GM21786 (cell line): Measurements from ENCODE around the gene MOB2.

Experiments used
- ATAC-seq: cut with Tn5 transposase; IDR thresholded peaks from one replicate; pipeline ENCODE4 v1.9.1; 2021; ENCODE audit not compliant: unreplicated experiment

MOB2 gene

DNA sequence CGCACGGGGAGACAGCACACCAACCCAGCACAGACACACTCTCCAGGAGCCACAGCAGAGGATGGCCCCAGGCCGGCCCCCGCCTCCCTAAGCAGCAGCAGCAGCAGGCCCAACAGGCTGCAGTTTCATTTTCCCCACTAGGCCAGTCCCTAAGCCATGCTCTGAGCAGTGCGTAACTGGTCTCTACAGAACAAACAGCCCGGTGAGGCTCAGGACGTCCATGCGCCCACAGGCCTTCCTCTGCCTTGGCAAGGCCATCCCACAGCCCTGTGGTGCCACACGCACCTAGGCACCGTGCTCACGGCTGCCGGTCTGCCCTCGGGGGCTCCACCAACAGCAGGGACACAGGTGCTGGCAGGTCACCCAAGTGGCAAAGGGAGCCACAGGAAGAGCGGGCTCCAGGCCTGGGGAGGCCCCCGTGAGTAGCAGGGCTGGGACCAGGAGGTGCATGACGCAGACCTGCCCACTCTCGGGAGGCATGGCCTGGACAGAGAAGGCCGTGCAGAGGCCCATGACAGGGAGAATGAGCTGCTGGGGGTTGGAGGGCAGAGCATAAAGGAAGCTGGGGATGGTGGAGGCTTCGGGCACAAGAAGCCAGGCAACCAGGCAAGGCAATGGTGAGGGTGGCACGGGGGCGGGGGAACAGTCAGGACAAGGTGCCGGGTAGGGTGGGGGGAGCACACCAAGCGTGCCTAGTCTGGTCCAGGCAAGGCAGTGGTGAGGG lies 1.4 kb upstream of the MOB2 start:
- ATAC-seq, result no peak

DNA sequence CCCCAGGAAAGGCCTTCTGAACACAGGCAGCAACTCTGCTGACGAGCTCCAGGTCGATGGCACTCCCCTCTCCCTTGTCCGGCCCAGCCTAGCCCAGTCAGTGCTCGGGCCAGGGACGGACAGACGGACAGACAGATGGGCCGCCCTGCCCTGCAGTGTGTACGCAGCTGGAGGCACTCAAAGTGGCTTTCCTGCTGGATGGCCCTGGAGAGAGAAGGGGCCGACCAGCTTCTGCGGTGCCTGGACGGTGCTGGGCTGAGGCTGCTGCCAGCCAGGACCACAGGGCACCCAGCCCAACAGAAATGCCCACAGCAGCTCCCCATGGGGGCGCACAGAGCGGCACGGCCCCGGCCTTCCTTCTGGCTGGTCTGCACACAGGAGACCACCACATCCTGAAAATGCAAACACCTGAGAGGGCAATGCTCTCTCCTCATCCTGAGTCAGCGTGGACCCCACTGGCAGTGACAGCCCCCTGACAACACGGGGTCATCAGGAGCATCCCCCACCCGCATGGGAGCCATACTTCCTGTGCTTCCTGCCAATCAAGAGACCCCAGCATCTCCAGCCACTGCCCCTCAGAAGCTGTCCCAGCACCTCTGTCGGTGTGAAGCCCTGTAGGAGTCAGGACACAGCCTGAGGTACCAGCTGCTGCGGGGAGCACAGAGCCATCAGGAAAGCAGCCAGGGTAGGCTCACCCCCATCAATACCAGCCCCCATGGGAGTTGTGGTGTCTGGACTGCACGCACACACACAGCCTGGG lies 692 bp upstream of the MOB2 start:
- ATAC-seq, result no peak

DNA sequence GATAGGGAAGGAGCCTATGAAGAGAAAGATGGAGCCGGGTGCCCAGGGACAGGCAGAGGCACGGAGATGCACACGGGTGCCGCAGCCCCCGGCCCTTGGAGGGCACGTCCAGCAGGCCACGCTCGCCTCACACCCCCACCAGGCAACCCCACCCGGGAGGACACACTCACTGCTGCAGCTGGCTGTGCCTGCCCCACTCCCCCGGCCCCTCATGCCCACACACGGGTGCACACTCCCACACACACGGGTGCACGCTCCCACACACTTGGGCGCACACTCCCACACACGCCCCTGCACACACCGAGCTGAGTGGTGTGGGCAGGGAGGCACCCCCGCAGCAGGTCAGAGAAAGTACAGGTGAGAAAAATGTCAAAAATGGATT lies 1.1 kb downstream of the MOB2 start:
- ATAC-seq, result no peak

DNA sequence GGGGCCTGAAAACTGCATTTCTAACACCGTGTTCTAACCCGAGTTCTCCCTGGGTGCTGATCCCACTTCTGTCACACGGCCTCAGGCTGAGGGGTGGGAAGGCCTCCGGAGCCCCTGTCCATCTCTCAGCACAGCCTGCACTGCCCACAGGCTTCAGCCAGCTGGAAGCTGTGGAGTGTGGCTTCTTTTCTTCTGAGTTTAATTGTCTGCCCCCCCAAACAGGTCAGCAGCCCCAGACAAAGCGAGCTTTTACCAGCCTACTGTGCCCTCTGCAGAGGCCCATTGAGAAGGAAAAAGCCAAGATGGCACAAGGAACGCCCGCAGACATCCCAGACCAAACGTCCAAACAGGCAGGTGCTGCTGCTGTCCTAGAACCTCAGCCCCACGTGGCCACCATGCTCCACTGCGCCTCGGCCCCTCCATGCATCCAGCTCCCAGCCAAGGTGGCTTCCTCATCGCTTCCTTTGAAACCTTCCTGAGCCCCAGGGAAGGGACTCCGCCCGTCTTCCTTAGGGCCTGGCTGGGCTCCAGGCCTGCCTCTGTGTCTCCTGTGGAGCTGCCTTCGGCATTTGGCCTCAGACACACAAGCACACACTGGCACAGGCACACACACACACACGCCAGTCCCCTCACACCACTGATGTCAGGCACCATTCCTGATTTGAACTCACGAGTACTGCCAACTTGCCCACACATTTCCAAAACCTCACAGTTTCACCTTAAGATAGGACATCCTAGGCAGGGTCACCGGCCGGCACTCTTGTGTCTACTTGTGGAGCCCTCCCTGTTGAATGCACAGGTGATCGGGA lies 1.7 kb downstream of the MOB2 start:
- no peak for ATAC-seq

DNA sequence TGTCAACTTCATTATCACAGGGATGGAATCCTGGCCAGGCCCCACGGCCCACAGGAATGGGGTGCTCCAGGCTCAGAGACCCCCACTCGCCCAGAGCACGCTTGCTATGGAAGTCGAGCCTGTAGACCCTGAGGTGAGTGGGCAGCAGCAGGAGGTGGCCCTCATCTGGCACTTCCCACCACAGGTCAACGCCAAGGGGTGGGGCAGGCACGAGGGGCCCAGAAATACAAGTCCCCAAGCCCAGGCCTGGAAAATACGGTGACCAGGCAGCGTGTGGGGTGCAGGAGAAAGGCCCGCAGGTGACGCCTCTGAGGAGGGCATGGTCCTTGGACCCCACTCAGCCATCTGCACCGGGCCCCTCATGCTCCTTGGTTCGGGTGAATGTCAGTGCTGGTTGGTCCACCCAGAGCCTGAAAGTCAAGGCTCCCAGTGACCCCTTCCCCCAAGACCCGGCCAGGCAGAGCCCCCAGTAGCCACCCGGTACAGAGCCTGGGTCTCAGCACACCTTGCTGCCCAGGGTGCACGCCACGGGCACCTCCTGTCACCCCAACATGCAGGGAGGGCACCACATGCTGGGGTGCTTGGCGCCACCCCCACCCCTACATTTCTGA lies 2.4 kb downstream of the MOB2 start:
- ATAC-seq, result no peak

DNA sequence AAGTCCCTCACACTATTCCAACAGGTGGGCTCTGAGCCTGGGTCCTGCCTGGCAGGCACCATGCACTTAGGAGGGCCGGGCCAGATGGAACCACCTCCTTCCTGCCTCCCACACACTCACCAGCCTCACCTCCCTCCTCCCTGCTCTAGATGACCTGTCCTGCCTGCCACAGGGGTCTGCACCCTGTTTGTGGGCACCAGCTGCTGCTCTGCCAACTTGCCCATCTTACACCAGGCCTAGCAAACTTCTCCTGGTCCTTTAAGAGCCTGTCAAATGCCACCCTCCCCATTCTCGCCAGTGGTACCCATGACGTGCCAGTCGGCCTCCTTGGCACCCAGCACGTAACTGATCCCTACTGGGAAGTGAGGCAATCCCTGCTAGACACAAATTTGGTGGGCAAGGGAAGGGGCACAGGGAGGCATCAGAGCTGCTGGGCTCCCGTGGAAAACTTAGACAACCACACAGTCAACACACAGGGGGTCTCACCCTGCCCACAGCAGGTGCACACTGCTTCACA lies 3.1 kb downstream of the MOB2 start:
- no peak for ATAC-seq

DNA sequence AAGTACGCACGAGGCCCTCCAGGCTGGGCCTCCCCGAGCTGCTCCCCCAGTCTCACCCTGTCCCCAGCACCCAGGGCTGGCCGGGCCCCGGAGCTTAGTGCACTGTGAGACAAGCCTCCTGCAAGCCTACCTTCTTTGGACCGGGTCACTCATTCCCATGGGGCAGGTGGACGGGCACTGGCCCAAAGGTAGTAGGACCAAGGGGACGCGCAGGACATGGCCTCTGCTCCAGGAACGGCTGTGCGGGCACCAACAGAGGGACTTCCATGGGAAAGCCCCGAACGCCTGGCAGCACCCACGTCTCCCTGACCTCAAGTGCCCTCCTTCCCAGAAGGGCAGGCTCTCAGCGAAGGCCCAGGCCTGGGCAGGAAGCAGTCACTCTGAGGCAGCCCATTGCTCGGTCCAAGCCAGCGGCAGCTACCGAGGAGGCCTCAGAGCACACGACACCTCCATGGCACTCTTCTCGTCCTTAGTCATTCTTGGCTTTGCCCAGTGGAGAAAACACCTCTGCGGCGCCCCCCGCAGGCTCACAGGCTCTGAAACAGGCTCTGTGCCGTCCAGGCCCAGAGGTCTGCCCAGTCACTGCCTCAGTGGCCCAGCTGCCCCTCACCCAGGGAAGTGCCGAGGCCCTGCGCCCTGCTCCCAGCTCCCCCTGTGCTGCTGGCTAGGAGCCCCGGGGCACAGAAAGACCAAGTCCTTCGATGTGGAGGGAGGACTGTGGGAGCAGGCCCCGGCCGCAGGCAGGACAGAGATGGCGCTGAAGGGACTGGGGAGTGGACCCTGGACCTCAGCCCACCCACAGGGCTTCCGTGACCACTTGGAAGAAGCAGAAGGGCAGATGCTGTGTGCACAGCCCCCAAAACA lies 3.8 kb downstream of the MOB2 start:
- no peak for ATAC-seq

DNA sequence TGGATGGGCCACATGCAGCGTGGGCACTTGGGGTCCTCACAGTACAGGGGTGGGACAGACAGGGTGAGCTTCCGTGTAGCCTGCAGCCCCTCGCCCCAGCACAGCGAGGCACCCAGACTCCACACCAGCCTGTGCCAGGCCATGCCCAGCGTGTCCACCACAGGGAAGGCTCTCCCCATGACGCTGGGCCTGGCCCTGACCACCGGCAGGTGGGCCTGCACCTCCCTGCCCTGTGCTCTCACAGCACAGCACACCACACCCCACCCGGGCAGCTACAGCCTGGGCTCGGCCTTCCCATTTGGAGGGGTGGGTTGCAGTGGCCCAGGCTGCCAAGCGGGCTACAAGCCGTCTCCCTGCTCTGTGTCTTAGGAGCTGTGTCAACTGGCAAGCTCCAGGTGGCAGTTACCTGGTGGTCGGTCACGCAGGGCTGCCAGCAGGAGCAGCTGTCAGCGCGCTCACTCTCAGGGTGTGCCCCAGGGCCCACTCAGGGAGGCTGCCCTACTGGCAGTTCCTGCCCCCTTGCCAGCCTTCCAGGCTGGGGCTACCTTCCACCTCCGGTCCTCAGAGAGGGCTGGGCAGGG lies 4.6 kb downstream of the MOB2 start:
- no peak for ATAC-seq

DNA sequence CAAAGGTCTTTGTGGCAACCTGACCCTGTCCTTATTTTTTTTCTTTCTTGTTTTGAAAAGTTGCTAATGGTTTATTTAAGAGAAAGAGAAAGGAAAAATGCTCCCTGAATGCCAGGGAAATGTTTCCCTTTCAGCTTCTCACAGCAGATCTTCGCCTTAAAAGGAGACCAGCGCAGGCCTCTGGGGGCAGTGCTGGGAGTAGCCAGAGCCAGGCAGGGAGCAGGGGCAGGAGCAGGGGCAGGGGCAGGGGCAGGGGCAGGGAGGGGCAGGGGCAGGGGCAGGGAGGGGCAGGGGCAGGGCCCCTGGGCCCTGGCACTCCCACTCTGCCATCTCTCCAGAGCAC lies 5.1 kb downstream of the MOB2 start:
- no peak for ATAC-seq

DNA sequence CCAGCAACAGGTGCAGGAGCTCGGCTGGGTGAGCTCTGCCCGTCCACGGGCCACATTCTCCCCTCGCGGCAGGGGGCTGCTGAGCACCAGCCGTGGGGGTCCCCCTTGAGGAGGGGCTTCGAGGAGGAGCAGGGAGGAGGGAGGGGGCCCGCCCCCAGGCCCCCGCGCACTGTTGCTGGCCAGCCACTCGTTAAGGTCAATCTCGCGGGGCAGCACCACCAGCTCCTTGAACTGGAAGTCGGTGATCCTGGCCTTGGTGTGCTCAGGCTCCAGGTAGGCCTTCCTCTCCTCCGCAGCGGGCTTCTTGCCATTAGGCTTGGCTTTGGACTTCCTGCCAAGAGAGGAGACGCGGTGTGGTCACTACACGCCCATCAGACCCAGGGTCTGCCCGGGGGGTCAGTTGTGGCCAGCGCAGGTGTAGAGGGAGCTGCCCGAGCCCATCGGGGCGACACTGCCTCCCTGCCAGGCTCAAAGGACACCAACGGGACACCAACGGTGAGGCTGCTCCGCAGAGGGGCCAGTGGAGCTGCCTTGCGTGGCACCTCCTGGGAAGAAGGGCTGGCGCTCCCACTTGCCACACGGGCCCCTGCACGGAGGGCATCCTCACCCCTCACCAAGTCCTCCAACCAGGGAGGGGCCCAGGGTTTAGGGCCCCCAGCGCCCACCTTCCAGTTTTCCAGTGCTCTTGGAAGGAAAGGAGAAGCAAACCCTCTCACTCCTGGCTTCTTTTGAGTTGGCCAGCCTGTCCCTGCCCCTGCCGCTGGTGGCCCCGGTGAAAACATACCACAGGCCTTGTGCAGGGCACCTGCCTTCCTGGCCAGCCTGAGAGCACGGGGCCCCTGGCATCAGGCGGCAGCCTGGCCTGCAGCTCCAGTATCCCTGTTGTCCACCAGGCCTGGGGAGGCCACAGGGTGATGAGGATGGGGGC lies 5.8 kb downstream of the MOB2 start:
- ATAC-seq, result no peak

DNA sequence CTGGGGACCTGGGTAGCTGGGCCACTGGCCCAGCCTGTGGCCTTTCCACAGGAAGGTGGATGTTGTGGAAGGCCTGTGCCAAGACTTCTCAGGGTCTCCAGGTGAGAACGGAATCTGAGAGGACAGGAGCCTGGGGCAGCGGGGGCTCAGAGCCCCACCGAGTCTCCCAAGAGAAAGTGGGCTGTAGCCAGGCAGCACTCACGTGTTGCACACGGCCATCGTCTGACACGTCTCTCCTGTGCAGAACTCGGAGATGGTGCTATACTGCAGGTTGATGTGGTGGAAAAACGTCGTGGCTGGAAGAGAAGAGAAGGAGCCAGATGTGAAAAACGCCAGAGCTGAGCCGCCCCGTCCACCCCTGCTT lies 6.4 kb downstream of the MOB2 start:
- no peak for ATAC-seq

DNA sequence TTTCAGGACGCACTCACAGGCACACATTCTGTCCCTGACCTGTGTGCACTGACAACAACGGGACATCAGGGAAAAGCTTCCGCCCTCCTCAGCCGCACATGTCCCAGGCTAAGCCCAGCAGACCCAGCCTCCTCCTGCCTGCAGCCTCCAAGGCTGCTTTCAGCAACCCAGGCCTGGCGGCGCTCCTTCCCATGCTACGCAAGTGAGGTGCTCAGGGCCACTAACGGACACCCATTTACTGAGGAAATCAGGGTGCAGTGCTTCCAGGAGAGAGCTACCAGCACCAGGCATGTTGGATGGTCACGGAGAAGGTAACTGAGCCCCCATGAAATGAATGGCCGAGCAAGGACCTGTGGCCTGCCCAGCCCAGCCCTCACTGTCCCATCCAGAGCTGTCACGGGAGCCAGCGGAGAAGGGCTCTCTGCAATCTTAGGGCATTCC lies 6.9 kb downstream of the MOB2 start:
- ATAC-seq, result no peak

DNA sequence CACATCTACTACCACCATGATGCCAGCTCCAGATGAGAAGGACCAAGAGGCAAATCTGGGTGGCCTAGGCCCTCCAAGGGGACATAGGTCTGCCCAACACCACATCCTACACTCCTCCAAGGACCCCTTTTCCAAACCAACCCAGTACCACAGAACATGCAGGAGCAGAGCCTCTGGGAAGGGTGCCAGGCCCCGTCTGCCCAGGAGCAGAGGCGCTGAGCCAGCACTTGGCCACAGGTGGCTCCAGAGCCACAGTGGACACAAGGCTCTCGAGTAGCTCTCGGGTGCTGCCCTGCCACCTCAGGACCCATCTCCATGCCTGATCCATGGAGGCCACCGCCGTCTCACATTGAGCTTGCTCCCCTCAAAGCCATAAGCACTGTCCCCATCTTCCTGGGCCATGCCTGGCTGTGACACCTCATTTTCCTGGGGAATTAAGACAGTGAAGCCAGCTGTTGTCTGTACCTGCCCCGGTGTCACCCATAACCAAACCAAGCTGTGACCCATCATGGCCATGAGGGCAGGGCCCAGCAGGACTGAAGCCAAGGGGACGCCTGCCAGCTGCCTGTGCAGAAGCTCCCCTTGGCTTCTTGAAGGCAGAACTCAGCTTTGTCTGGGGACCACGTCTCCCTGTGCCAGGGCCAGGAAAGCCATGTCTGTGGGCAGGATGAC lies 7.4 kb downstream of the MOB2 start:
- no peak for ATAC-seq

DNA sequence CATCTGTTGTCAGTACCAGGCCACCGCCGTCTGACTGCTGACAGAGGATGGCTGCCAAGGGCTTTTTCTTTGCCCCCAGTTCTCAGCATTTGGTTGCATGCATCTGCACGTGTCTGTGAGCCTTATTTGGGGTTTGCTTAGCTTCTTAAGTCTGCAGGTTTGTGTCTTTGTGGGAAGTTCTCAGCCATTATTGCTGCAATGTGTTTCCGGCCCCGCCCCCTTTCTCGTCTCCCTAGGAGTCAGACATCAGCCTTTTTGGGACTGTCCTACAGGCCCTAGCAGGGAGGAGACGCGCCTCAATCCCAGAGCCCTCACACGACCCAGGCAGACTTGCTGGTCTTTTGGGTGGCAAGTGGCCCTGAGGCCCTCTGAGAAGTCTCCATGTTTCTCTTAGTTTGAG lies 8.0 kb downstream of the MOB2 start:
- ATAC-seq, result no peak

DNA sequence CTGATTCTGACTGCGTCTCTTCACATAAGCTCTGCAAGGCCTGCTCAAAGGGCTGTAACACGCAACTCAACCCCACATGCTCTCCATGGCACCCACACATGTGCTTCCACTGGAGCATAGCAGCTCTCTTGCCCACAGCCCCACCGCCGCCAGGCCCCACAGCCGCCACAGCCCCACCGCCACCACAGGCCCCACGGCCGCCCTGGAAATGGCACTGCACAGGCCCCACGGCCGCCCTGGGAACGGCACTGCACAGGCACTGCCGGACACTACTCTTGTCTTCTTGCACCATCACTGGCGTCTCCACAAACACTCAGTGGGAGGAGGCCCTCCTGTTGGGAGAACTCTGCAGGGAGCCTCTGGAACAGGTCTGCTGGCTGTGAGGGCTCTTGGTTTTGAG lies 8.6 kb downstream of the MOB2 start:
- no peak for ATAC-seq

DNA sequence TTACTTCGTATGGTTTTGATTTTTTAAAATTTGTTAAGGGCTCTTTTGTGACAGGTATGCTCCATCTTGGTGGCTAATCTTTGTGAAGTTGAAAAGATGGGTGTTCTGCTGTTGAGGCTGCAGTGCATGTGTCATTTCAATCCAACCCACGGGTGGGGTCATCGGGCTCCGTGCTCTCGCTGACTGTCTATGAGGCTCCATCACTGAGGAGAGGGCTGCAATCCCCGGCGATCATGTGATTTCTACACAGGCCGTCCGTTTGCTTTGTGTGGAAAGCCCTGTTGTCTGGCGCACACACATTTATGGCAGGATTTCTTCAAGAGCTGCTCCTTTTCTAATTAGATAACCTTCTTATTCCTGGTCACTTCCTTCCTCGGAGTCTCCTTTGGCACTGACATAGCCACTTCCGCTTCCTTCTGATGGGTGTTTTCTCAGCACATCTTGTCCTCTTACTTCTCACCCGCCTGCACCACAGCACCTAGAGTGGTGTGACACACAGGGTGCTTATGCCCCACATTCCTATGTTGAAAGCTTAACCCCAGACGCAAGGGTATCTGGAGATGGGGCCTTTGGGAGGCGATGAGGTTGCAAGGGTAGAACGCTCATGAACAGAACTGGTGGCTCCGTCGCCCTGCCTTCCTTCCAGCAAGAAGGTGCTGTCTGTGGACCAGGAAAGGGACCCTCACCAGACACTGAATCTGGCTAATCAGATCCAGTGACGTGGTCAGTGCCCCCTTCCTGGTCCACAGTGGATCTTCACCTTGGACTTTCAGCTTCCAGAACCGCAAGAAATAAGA lies 9.4 kb downstream of the MOB2 start:
- ATAC-seq, result no peak

DNA sequence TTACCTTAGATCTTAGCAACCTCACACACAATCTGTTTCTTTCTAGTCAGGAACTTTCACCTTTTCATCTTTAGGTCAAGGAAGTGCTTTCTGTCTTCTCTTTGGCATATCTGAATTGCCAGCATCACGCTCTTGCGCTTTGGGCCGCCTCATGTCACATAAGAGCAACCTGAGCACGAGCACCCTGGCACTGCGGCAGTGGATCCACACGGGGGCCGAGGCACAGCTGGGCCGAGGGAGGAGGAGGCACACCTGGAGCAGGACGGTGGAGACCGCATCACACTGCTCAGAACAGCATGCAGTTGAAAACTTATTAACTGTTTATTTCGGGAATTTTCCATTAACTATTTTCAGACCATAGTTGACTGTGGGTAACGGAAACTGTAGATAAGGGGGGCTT lies 10.7 kb downstream of the MOB2 start:
- no peak for ATAC-seq

DNA sequence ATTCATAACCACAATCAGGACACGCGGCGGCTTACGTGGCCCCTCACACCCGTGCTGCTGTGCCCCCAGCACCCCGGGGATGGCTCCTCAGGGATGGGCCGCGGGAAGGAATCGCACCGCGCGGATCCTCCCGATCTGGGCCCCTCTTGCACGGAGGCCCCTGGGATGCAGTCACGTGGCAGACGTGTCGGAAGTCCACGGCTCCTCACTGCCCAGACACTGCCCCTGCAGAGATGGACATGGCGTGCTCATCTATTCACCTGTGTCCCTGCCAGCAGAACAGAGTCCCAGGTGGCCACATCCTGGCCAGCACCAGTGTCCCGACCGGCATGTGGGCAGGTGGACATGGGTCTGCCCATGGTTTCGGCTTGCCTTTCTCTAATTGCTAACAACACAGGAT lies 12.8 kb downstream of the MOB2 start:
- no peak for ATAC-seq
